ENCODE data around the gene SLC22A17. TPM values are rescaled to one million over a fixed set of nuclear protein-coding genes. Genes with fewer than 3 reads are reported as not detected.

The SLC22A17 gene
- total RNA-seq, 1 experiment from 2014 or later, result 25.9 TPM

- peak; percentile 69 for DNase-seq (ENCODE audit: low spot score)
- in situ Hi-C loops (cut with HindIII; ENCODE audit: low sequenced_read_pairs), result no loop called here
These were observed 51.9 kb downstream of the SLC22A17 start for GRCh38 chr14:23300687-23301223.

DNA sequence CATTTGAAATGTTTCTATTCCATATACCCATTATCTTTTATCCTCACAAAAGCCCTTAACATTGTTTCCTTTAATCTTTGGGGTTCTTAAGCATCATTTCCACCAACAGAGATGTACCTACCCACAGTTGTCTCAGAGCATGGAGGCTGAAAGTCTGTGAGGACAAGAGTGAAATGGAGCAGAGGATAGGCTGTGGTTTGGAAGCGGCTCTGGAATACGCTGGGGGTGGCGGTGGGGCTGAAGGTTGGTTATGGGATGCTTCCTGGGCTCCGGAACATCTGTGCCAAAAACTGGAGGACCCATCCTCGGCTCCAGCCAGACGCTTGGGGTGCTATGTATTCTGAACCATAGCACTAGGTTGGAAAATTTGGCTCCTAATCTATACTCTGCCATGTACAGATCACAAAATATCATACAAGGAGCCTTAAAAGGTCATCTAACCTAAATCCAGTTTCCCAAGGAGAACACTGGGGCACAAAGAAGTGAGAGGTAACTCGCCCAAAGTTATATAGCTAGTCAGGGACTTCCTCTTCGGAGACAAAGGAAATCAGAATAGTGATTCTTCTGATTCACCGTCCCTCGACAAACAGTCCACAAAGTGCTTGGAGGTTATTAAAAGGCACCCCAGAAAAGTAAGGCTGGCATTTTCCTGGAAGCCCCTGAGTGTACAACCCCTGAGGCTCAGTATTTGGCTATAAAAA is 52.6 kb downstream of the SLC22A17 start:
- DNase-seq (ENCODE audit: low spot score), result no peak
- in situ Hi-C loops (cut with HindIII; ENCODE audit: low sequenced_read_pairs), result no loop called here

DNA sequence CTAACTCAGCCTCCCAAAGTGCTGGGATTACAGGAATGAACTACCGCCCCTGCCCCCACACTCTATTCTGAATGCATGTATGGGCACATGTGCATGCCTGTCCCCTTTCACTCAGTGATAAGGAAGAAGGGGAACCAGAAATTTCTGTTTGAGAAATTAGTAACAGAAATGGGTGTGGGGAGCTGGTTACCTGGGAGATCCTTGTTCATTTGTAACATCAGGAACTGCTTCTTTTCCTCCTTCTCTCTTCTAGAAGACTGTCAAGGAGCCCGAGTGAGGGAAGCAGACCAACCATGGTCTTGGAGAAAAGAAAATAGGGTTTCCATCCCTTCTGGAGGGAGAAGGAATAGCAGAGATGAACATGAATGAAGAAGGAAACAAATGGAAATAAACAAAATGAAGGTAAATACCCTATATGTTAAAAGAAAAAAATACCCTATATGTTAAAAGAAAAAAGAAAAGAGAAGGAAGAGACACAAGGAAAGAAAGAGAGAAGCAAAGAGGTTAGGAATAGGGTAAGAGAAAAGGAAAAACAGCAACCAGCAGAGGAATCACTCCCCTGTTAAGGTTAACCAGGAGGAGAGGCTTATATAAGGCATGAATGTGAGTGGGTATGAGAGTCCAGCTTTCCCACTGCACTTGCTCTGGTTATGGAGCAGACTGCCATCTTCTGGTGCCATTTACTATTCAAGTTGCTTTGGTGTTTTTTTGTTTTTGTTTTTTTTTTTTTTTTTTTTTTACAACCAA is 53.3 kb downstream of the SLC22A17 start:
- peak; percentile 81 for DNase-seq (ENCODE audit: low spot score)
- in situ Hi-C loops (cut with HindIII; ENCODE audit: low sequenced_read_pairs), result no loop called here

- in situ Hi-C loops (cut with HindIII; ENCODE audit: low sequenced_read_pairs), result no loop called here
- DNase-seq (ENCODE audit: low spot score), result no peak
These were observed 54.9 kb downstream of the SLC22A17 start for GRCh38 chr14:23297611-23298277.

DNA sequence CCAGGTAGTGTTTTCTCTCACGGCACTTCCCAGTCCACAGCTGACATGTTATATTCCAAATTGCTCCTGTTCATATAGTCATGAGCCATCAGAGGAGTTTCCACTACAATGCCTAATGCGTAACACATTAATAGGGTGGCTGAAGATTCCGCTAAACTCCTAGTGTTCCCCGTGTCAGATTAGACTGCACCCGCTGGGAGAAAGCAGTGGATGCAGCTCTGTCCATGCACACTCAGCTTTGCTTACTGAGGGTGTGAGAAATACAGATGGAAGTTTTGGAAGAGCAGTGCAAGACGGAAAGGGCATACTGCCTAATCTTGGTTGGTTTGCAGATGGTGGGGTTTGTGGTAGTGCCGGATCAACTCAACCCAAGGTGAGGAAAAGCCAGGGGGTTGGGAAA is 55.6 kb downstream of the SLC22A17 start:
- no peak for DNase-seq (ENCODE audit: low spot score)
- in situ Hi-C loops (cut with HindIII; ENCODE audit: low sequenced_read_pairs), result no loop called here

Other genes starting within 250 kb of the SLC22A17 start
- not detected in 2 replicates for gene CIROP, start 247.9 kb downstream of the SLC22A17 start, total RNA-seq (2014; rRNA removed; shearing (Covaris generic))
- gene CEBPE, start 233.6 kb downstream of the SLC22A17 start, total RNA-seq (2014; rRNA removed; shearing (Covaris generic)), result not detected in 2 replicates
- 14.5 and 15.9 TPM in 2 replicates for gene SLC7A8, start 169.2 kb downstream of the SLC22A17 start, total RNA-seq (2014; rRNA removed; shearing (Covaris generic))
- not detected in 2 replicates for gene RNF212B, start 115.0 kb downstream of the SLC22A17 start, total RNA-seq (2014; rRNA removed; shearing (Covaris generic))
- 17.5 and 25.9 TPM in 2 replicates for gene HOMEZ, start 66.8 kb downstream of the SLC22A17 start, total RNA-seq (2014; rRNA removed; shearing (Covaris generic))
- gene PPP1R3E, start 50.0 kb downstream of the SLC22A17 start, total RNA-seq (2014; rRNA removed; shearing (Covaris generic)), result 3.9 and 9.6 TPM in 2 replicates
- 16.4 and 17.3 TPM in 2 replicates for gene BCL2L2, start 46.1 kb downstream of the SLC22A17 start, total RNA-seq (2014; rRNA removed; shearing (Covaris generic))
- gene PABPN1, start 31.4 kb downstream of the SLC22A17 start, total RNA-seq (2014; rRNA removed; shearing (Covaris generic)), result 112 and 138 TPM in 2 replicates
- gene EFS, start 12.3 kb upstream of the SLC22A17 start, total RNA-seq (2014; rRNA removed; shearing (Covaris generic)), result not detected in 2 replicates
- gene IL25, start 19.9 kb upstream of the SLC22A17 start, total RNA-seq (2014; rRNA removed; shearing (Covaris generic)), result not detected in 2 replicates
- gene CMTM5, start 24.2 kb upstream of the SLC22A17 start, total RNA-seq (2014; rRNA removed; shearing (Covaris generic)), result not detected in 2 replicates
- gene MYH6, start 55.4 kb upstream of the SLC22A17 start, total RNA-seq (2014; rRNA removed; shearing (Covaris generic)), result not detected in 2 replicates
- gene MYH7, start 82.8 kb upstream of the SLC22A17 start, total RNA-seq (2014; rRNA removed; shearing (Covaris generic)), result not detected in 2 replicates
- 47.6 and 52.1 TPM in 2 replicates for gene NGDN, start 116.8 kb upstream of the SLC22A17 start, total RNA-seq (2014; rRNA removed; shearing (Covaris generic))
- under 0.01 and 0.03 TPM in 2 replicates for gene ZFHX2, start 198.9 kb upstream of the SLC22A17 start, total RNA-seq (2014; rRNA removed; shearing (Covaris generic))
- gene THTPA, start 203.4 kb upstream of the SLC22A17 start, total RNA-seq (2014; rRNA removed; shearing (Covaris generic)), result 12.9 and 22.2 TPM in 2 replicates
- gene AP1G2, start 214.9 kb upstream of the SLC22A17 start, total RNA-seq (2014; rRNA removed; shearing (Covaris generic)), result 37.0 and 38.9 TPM in 2 replicates
- not detected in 2 replicates for gene JPH4, start 225.9 kb upstream of the SLC22A17 start, total RNA-seq (2014; rRNA removed; shearing (Covaris generic))

All from G401 (cell line).